ENCODE measurements around the gene IL17RE.

Gene IL17RE

GRCh38 chr3:9951962-9952805 lies 49.5 kb downstream of the IL17RE start, which contains the start of gene PRRT3:
TSS of gene PRRT3 (minus strand) at chr3:9952408. CDS start at chr3:9950115, 2,293 bp downstream.
- DNase-seq (ENCODE audit: low read depth in 2 of 2) = peak; percentile 50 to 60

- no peak for DNase-seq (ENCODE audit: low read depth in 2 of 2)
Observed at GRCh38 chr3:9955067-9955502, 52.4 kb downstream of the IL17RE start.

- no peak for DNase-seq (ENCODE audit: low read depth in 2 of 2)
Observed at GRCh38 chr3:9955611-9956352, 53.1 kb downstream of the IL17RE start.

- no peak for DNase-seq (ENCODE audit: low read depth in 2 of 2)
Observed at GRCh38 chr3:9957214-9957613, 54.6 kb downstream of the IL17RE start.

- no peak for DNase-seq (ENCODE audit: low read depth in 2 of 2)
Observed at GRCh38 chr3:9965200-9965875, 62.7 kb downstream of the IL17RE start.
